Prostate gland (tissue), 2 donors: ENCODE results near the gene MDGA2. TPM values are rescaled to one million over a fixed set of nuclear protein-coding genes. Genes with fewer than 3 reads are reported as not detected.

Experiments
- DNase-seq: peaks from one replicate; pipeline ENCODE4 v3.0.0-alpha.2; 2019; ENCODE audit warnings: low spot score
- H3K27ac ChIP-seq, 2 donors: fragments of 200-600 bp; sonication (generic); 2 replicates each; pipeline ENCODE4 v1.5.1; 2017 to 2019
- H3K27me3 ChIP-seq: fragments of 200-600 bp; sonication (generic); replicated peaks from 2 replicates; pipeline ENCODE4 v1.5.1; 2019; ENCODE audit not compliant: insufficient read depth
- H3K36me3 ChIP-seq, 2 donors: fragments of 200-600 bp; sonication (generic); 1 replicate in 1 of 2; 2 replicates in 1 of 2; pipeline versions ENCODE4 v1.5.1 to v1.8.1; 2017 to 2019
- H3K4me1 ChIP-seq: fragments of 200-600 bp; sonication (generic); replicated peaks from 2 replicates; pipeline ENCODE4 v1.5.1; 2019
- H3K4me3 ChIP-seq, 2 donors: fragments of 200-600 bp; sonication (generic); 2 replicates each; pipeline ENCODE4 v1.5.1; 2017 to 2019
- H3K9me3 ChIP-seq: fragments of 200-600 bp; sonication (generic); 2 replicates; pipeline ENCODE4 v1.5.1; 2017
- POLR2A ChIP-seq: fragments of 450-650 bp; IDR thresholded peaks from one replicate; pipeline ENCODE4 v1.6.1; 2016; ENCODE audit warnings: antibody characterized with exemption, mild to moderate bottlenecking
- POLR2AphosphoS5 ChIP-seq: sonication (generic); formaldehyde crosslinking; IDR thresholded peaks from one replicate; pipeline ENCODE4 v1.6.1; 2017; ENCODE audit warnings: antibody characterized with exemption
- WGBS: methylation state at CpG from one replicate; pipeline ENCODE4 v1.1.5; 2018; 5-methylcytosine and 5-hydroxymethylcytosine counted together
- intact Hi-C: fragments of 100-400 bp; cut with DNase I; formaldehyde crosslinking; loops from one replicate; pipeline ENCODE4 v1.14.2; 2022
- total RNA-seq, 2 donors: library from RNA; depleted of rRNA; stranded (reverse); fragments of >200 nt; gene quantifications; one replicate each; pipeline ENCODE4 v1.1.0, GENCODE V29; 2016
- TF ChIP-seq, protein P1 (sequence below), 4 experiments: fragments of 200-600 bp in 2 of 4; fragments of 450-650 bp in 2 of 4; sonication (generic) in 2 of 4; IDR thresholded peaks; 1 replicate in 3 of 4; 2 replicates in 1 of 4; pipeline ENCODE4 v1.5.1; 2016 to 2019; ENCODE audit warnings: antibody characterized with exemption in 4 of 4, mild to moderate bottlenecking in 2 of 4, moderate library complexity in 2 of 4

The MDGA2 gene
- total RNA-seq, 2 donors from 2014 or later, result 2.1 TPM; not detected in 1

GRCh38 chr14:47057364-47057763 lies 618.0 kb downstream of the MDGA2 start:
- DNase-seq, result no peak
- H3K36me3 ChIP-seq, result no peaks in the 10 kb centered on the region
- no peak overlapping the region for H3K4me3 ChIP-seq
- H3K9me3 ChIP-seq, result no peaks in the 10 kb centered on the region
- no peaks in the 10 kb centered on the region for H3K4me1 ChIP-seq
- intact Hi-C loops, result no loop called here
- TF ChIP-seq, protein P1, sequence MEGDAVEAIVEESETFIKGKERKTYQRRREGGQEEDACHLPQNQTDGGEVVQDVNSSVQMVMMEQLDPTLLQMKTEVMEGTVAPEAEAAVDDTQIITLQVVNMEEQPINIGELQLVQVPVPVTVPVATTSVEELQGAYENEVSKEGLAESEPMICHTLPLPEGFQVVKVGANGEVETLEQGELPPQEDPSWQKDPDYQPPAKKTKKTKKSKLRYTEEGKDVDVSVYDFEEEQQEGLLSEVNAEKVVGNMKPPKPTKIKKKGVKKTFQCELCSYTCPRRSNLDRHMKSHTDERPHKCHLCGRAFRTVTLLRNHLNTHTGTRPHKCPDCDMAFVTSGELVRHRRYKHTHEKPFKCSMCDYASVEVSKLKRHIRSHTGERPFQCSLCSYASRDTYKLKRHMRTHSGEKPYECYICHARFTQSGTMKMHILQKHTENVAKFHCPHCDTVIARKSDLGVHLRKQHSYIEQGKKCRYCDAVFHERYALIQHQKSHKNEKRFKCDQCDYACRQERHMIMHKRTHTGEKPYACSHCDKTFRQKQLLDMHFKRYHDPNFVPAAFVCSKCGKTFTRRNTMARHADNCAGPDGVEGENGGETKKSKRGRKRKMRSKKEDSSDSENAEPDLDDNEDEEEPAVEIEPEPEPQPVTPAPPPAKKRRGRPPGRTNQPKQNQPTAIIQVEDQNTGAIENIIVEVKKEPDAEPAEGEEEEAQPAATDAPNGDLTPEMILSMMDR (IDR thresholded peaks at IDR 0.05), result no peak
- TF ChIP-seq POLR2A (no peak), POLR2AphosphoS5 (no peak)
- no peak overlapping the region for H3K27ac ChIP-seq
- H3K27me3 ChIP-seq, result no peaks in the 10 kb centered on the region

- DNase-seq, result no peak
- H3K4me3 ChIP-seq, result no peak overlapping the region
- WGBS, result 33% methylated on average over 1 of the region's 1 CpG
- no peaks in the 10 kb centered on the region for H3K4me1 ChIP-seq
- TF ChIP-seq POLR2AphosphoS5, result no peak
- TF ChIP-seq, protein P1 (IDR thresholded peaks at IDR 0.05), result peak in 1 of 4 experiments; percentile 8
- H3K27me3 ChIP-seq, result no peaks in the 10 kb centered on the region
- intact Hi-C loops, result no loop called here
- H3K27ac ChIP-seq, result no peak overlapping the region
- H3K9me3 ChIP-seq, result no peaks in the 10 kb centered on the region
- no peaks in the 10 kb centered on the region for H3K36me3 ChIP-seq
Measured at GRCh38 chr14:47044841-47045240, 630.6 kb downstream of the MDGA2 start.

- intact Hi-C loops, result no loop called here
- Histone ChIP-seq H3K36me3 (no peaks in the 10 kb centered on the region), H3K4me1 (no peaks in the 10 kb centered on the region), H3K27me3 (no peaks in the 10 kb centered on the region), H3K4me3 (no peak overlapping the region), H3K9me3 (no peaks in the 10 kb centered on the region), H3K27ac (no peak overlapping the region)
- no peak for TF ChIP-seq POLR2AphosphoS5
- TF ChIP-seq POLR2A, result no peak
- TF ChIP-seq, protein P1 (IDR thresholded peaks at IDR 0.05), result peak in 1 of 4 experiments; percentile 41
- DNase-seq, result no peak
- WGBS, result 7% methylated on average over 1 of the region's 1 CpG
Measured at GRCh38 chr14:47040550-47040949, 634.9 kb downstream of the MDGA2 start.

- no peak for TF ChIP-seq POLR2A
- TF ChIP-seq, protein P1 (IDR thresholded peaks at IDR 0.05), result no peak
- no peak for TF ChIP-seq POLR2AphosphoS5
- no peaks in the 10 kb centered on the region for H3K27me3 ChIP-seq
Measured at GRCh38 chr14:47039336-47039735, 636.1 kb downstream of the MDGA2 start.

DNA sequence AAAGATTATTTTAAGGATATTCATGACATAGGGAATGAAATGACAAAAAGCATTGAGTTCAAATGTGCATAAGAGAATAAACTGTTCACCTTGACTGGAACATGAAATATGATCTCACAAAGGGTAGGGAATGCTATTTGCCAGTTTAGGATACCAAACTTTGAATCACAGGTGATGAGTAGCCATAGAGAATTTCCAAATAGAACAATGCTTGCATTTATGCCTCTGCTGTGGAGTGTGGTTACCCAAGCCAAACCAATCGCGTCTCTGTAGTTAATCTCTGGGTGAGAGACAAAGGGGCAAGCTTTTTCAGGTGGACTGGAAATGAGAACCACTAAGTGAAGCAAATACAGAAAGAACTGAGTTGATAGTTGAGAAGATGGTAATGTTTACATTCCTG lies 652.7 kb downstream of the MDGA2 start:
- DNase-seq, result no peak
- no peaks in the 10 kb centered on the region for H3K27me3 ChIP-seq
- TF ChIP-seq POLR2AphosphoS5, result no peak
- no peak for TF ChIP-seq POLR2A
- TF ChIP-seq, protein P1 (IDR thresholded peaks at IDR 0.05), result no peak
- intact Hi-C loops, result no loop called here
- no peak overlapping the region for H3K27ac ChIP-seq
- WGBS, result 47% methylated on average over 2 of the region's 2 CpGs
- no peaks in the 10 kb centered on the region for H3K9me3 ChIP-seq
- no peaks in the 10 kb centered on the region for H3K4me1 ChIP-seq
- no peak overlapping the region for H3K4me3 ChIP-seq
- no peaks in the 10 kb centered on the region for H3K36me3 ChIP-seq

More at GRCh38 chr14:47039336-47039735, 636.1 kb downstream of the MDGA2 start:
- Histone ChIP-seq H3K4me3 (no peak overlapping the region), H3K27ac (no peak overlapping the region), H3K4me1 (no peaks in the 10 kb centered on the region), H3K36me3 (no peaks in the 10 kb centered on the region), H3K9me3 (no peaks in the 10 kb centered on the region)
- intact Hi-C loops, result no loop called here
- no peak for DNase-seq
